T-helper 2 cell treated with Interferon-gamma antibody and Interleukin-4, amounts not matched to agents 5 μg/mL and 100 μg/mL, for 36 hours (primary cell): Measurements from ENCODE around the gene SVOPL.

Experiments used
- DNase-seq: peaks from one replicate; pipeline ENCODE4 v3.0.0; 2021; ENCODE audit warnings: low spot score
- H3K27ac Mint-ChIP-seq: one replicate; pipeline ENCODE4 v1.8.0; 2021; ENCODE audit warnings: mild to moderate bottlenecking, mixed read lengths
- H3K27me3 Mint-ChIP-seq: one replicate; pipeline ENCODE4 v1.8.0; 2021; ENCODE audit warnings: low read depth, mixed read lengths
- H3K36me3 Mint-ChIP-seq: one replicate; pipeline ENCODE4 v1.8.0; 2021; ENCODE audit warnings: low read depth, mixed read lengths
- H3K4me1 Mint-ChIP-seq: one replicate; pipeline ENCODE4 v1.8.0; 2021; ENCODE audit warnings: low read depth, mixed read lengths
- H3K4me3 Mint-ChIP-seq: one replicate; pipeline ENCODE4 v1.8.0; 2022; ENCODE audit warnings: mild to moderate bottlenecking, moderate library complexity, mixed read lengths
- H3K9me3 Mint-ChIP-seq: one replicate; pipeline ENCODE4 v1.8.0; 2021; ENCODE audit warnings: mixed read lengths

SVOPL gene

GRCh38 chr7:138595454-138595853, 105.7 kb downstream of the SVOPL start:
- no peaks in the 10 kb centered on the region for H3K9me3 Mint-ChIP-seq
- H3K36me3 Mint-ChIP-seq: no peaks in the 10 kb centered on the region
- peaks cover 2% of the 10 kb centered on the region for H3K4me1 Mint-ChIP-seq
- no peak overlapping the region for H3K4me3 Mint-ChIP-seq
- H3K27ac Mint-ChIP-seq: no peak overlapping the region
- DNase-seq: no peak
- H3K27me3 Mint-ChIP-seq: no peaks in the 10 kb centered on the region

DNA sequence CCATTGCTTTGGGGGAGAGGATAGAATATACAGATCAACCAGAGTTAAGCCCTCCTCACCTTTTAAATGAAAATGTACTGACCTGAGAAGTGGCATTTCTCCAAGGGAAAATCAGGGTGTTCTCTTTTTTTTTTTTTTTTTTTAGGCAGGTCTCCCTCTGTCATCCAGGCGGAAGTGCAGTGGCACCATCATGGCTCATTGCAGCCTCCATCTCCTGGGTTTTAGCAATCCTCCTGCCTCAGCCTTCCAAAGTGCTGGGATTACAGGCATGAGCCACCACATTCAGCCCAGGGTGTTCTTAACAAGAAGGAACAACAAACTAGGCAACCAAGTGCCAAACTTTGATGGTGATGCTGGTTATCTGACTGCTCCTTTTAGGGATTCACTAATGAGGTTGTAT, 111.0 kb downstream of the SVOPL start:
- no peaks in the 10 kb centered on the region for H3K9me3 Mint-ChIP-seq
- H3K4me1 Mint-ChIP-seq: peaks cover 2% of the 10 kb centered on the region
- no peaks in the 10 kb centered on the region for H3K27me3 Mint-ChIP-seq

GRCh38 chr7:138588986-138589385, 112.2 kb downstream of the SVOPL start:
- no peak for DNase-seq
- no peaks in the 10 kb centered on the region for H3K9me3 Mint-ChIP-seq
- H3K4me3 Mint-ChIP-seq: no peak overlapping the region
- H3K27me3 Mint-ChIP-seq: no peaks in the 10 kb centered on the region
- no peak overlapping the region for H3K27ac Mint-ChIP-seq
- H3K36me3 Mint-ChIP-seq: peaks cover 27% of the 10 kb centered on the region
- H3K4me1 Mint-ChIP-seq: no peaks in the 10 kb centered on the region

More for the DNA sequence above, 111.0 kb downstream of the SVOPL start:
- DNase-seq: no peak
- no peak overlapping the region for H3K4me3 Mint-ChIP-seq
- H3K36me3 Mint-ChIP-seq: peaks cover 18% of the 10 kb centered on the region
- H3K27ac Mint-ChIP-seq: no peak overlapping the region

DNA sequence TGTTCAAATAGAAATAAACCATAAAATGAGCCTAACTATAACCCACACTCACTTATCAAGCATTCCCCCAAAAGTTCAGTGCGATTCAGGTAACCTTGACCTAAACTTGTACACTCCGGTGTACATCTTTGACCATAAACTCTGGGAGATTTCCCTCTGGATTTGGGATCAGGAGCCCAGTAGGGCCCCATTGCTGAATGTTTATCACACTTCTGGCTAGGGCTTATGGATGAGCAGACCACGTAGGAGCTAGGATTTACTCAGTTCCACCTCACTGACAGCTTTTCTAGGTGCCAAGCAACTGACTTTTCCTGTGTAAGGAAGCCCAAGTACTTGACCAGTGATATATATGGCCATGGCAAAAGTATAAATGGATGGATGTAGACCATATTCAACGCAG, 113.7 kb downstream of the SVOPL start:
- H3K27me3 Mint-ChIP-seq: no peaks in the 10 kb centered on the region
- H3K27ac Mint-ChIP-seq: no peak overlapping the region
- H3K36me3 Mint-ChIP-seq: peaks cover 36% of the 10 kb centered on the region

DNA sequence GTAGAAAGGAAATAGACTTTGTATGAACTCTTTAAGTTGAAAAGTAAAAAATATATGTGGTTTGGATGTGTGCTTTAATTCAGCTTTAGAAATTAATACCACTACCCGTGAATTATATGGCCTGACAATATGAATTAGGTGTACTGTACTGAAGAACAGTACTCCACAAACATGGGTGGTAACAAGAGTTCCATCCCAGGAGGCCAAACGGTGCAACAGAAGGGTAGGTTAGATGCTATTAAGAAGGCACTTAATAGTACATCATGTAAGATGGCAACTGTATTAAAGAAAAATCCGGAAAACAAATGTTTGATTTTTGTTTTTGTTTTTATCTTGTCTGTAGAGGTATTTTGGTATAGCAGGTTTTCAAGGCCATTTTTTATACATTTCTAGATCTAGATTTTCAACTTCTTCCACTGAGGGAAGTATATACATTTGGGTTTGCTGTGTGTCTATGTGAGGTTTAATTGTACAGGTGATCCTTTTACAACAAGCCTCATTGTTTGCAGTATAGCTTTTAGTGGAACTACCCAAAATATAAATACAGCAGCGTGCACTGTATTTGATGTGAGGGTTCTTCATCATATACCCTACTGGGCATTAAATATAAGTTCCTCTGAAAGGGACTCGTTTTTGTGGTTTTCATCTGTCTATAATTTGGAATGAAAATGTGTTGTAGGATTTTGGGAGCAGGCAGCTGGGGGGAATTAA, 115.7 kb downstream of the SVOPL start:
- Mint-ChIP-seq H3K27ac (no peak overlapping the region), H3K27me3 (no peaks in the 10 kb centered on the region), H3K4me3 (no peak overlapping the region), H3K36me3 (peaks cover 49% of the 10 kb centered on the region), H3K4me1 (no peaks in the 10 kb centered on the region), H3K9me3 (no peaks in the 10 kb centered on the region)
- DNase-seq: no peak

More for the DNA sequence above, 113.7 kb downstream of the SVOPL start:
- Mint-ChIP-seq H3K4me1 (no peaks in the 10 kb centered on the region), H3K4me3 (no peak overlapping the region), H3K9me3 (no peaks in the 10 kb centered on the region)
- no peak for DNase-seq

DNA sequence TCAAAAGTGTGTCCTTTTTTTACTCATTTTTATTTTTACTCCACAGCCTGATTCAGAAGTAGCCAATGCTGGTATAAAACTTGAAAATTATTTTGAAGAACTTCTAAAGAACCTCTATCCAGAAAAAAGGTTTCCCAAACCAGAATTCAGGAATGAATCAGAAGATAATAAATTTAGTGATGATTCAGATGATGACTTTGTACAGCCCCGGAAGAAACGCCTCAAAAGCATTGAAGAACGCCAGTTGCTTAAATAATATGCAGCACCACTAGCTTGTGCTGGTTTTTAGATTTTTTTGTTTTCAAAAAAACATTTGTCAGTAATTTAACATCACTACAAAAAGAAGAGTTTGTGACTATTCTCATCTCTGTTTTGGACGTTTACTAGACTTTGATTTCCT, 116.5 kb downstream of the SVOPL start:
- H3K9me3 Mint-ChIP-seq: no peaks in the 10 kb centered on the region
- peaks cover 56% of the 10 kb centered on the region for H3K36me3 Mint-ChIP-seq
- no peak overlapping the region for H3K27ac Mint-ChIP-seq
- no peak for DNase-seq
- H3K27me3 Mint-ChIP-seq: no peaks in the 10 kb centered on the region
- no peak overlapping the region for H3K4me3 Mint-ChIP-seq
- H3K4me1 Mint-ChIP-seq: no peaks in the 10 kb centered on the region

DNA sequence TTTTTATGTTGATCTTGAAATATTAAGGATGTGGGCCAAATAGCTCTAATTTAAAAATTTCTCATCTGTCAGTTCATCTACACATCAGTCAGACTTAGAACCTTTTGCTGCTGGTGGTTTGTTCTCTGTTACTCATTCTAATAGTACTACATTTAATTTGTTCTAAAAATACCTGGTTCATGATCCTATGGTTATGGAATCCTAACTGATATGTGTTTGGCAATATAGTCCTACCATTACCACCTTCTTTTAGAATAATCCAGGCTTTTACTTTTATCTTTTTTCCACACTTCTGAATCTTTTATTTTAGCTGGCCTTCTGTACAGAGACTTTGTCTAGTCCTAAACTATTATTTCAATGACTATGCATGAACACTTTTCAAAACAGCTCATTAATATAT, 116.9 kb downstream of the SVOPL start:
- H3K4me1 Mint-ChIP-seq: no peaks in the 10 kb centered on the region
- H3K36me3 Mint-ChIP-seq: peaks cover 60% of the 10 kb centered on the region
- no peak overlapping the region for H3K4me3 Mint-ChIP-seq
- H3K9me3 Mint-ChIP-seq: no peaks in the 10 kb centered on the region
- DNase-seq: no peak
- H3K27me3 Mint-ChIP-seq: no peaks in the 10 kb centered on the region
- H3K27ac Mint-ChIP-seq: no peak overlapping the region

DNA sequence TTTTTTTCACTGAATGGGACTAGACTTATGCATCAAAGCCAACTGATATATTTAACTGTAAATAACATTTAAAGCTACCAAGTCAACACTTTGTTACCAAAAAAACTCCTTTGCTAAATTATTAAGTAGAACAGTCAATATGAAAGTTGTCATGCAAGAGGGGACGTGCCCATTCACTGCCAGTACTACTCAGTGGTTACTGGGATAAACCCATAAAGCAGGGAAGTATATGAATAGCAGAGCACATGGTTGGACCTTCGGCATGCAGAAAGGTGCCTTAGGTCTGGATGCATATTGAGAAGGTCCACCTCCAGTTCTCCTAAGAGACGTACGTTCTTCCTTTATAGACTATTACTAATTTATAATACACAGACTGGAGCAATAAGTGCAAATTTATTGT, 120.1 kb downstream of the SVOPL start:
- Mint-ChIP-seq H3K27ac (no peak overlapping the region), H3K9me3 (no peaks in the 10 kb centered on the region), H3K4me3 (no peak overlapping the region), H3K4me1 (no peaks in the 10 kb centered on the region), H3K27me3 (no peaks in the 10 kb centered on the region), H3K36me3 (peaks cover 70% of the 10 kb centered on the region)
- no peak for DNase-seq

- H3K4me3 Mint-ChIP-seq: no peak overlapping the region
- H3K27ac Mint-ChIP-seq: no peak overlapping the region
- H3K36me3 Mint-ChIP-seq: peaks cover 66% of the 10 kb centered on the region
- no peaks in the 10 kb centered on the region for H3K9me3 Mint-ChIP-seq
- H3K27me3 Mint-ChIP-seq: no peaks in the 10 kb centered on the region
- H3K4me1 Mint-ChIP-seq: peaks cover 4% of the 10 kb centered on the region
- DNase-seq: no peak
These were observed 121.5 kb downstream of the SVOPL start for GRCh38 chr7:138579671-138580070.

DNA sequence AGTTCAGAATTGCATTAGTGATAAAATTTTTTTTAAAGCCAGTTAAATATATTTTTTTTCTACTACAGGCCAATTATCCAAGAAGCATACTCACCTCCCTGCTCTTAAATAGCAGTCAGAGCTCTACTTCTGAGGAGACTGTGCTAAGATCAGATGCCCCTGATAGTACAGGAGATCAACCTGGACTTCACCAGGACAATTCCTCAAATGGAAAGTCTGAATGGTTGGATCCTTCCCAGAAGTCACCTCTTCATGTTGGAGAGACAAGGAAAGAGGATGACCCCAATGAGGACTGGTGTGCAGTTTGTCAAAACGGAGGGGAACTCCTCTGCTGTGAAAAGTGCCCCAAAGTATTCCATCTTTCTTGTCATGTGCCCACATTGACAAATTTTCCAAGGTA, 122.0 kb downstream of the SVOPL start:
- no peaks in the 10 kb centered on the region for H3K9me3 Mint-ChIP-seq
- H3K27me3 Mint-ChIP-seq: no peaks in the 10 kb centered on the region
- DNase-seq: no peak
- H3K27ac Mint-ChIP-seq: no peak overlapping the region
- peaks cover 4% of the 10 kb centered on the region for H3K4me1 Mint-ChIP-seq
- no peak overlapping the region for H3K4me3 Mint-ChIP-seq
- H3K36me3 Mint-ChIP-seq: peaks cover 64% of the 10 kb centered on the region

GRCh38 chr7:138575897-138576428, 125.2 kb downstream of the SVOPL start:
- H3K9me3 Mint-ChIP-seq: no peaks in the 10 kb centered on the region
- H3K36me3 Mint-ChIP-seq: peaks cover 59% of the 10 kb centered on the region
- DNase-seq: no peak
- peaks cover 4% of the 10 kb centered on the region for H3K4me1 Mint-ChIP-seq
- no peak overlapping the region for H3K27ac Mint-ChIP-seq
- H3K27me3 Mint-ChIP-seq: no peaks in the 10 kb centered on the region
- no peak overlapping the region for H3K4me3 Mint-ChIP-seq

DNA sequence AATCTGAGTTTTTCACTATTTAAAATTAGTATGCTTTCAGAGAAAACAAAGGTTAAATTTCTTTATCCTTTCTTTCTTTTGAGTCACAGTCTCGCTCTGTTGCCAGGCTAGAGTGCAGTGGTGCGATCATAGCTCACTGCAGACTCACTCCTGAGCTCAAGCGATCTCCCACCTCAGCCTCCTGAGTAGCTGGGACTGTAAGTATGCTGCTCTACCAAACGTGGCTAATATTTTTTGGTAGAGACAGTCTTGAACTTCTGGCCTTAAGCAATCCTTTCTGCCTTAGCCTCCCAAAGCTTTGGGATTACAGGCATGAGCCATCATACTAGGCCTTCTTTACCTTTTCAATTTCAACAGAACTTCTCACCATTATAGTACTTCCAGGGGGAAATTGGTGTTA, 127.4 kb downstream of the SVOPL start:
- Mint-ChIP-seq H3K9me3 (no peaks in the 10 kb centered on the region), H3K36me3 (peaks cover 58% of the 10 kb centered on the region), H3K27me3 (no peaks in the 10 kb centered on the region), H3K4me3 (no peak overlapping the region), H3K4me1 (peaks cover 4% of the 10 kb centered on the region), H3K27ac (no peak overlapping the region)
- no peak for DNase-seq

DNA sequence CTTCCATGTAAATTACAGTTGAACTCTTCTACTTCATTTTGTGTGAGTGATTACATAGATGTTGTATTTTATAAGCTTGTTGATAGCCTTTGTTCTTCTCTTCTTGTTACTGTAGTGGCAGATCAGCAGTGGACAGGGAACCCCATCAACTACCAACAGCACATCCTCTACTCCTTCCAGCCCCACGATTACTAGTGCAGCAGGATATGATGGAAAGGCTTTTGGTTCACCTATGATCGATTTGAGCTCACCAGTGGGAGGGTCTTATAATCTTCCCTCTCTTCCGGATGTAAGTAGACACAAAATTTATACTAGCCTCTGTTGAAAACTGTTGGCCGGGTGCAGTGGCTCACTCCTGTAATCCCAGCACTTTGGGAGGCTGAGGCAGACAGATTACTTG, 130.4 kb downstream of the SVOPL start:
- peaks cover 3% of the 10 kb centered on the region for H3K4me1 Mint-ChIP-seq
- H3K27ac Mint-ChIP-seq: no peak overlapping the region
- H3K9me3 Mint-ChIP-seq: peaks cover 9% of the 10 kb centered on the region
- no peak for DNase-seq
- H3K27me3 Mint-ChIP-seq: no peaks in the 10 kb centered on the region
- peaks cover 59% of the 10 kb centered on the region for H3K36me3 Mint-ChIP-seq
- no peak overlapping the region for H3K4me3 Mint-ChIP-seq

DNA sequence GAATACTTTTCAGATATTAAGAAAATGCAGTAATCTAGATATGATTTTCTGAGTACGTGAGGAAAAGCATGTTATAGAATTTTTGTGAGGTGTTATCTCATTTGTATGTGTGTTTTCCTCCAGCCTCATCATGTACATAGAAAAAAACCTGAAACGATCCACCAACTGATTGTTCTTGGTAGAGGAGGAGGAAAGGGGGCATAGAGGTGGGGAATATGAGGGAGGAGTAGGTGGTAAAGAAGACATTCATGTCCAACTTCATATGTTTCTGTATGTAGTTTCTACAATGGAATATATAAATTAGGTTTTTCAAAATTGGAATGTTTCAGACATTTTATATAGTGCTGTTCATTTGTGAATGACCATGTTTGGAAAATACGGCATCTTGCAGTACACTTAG, 131.7 kb downstream of the SVOPL start:
- Mint-ChIP-seq H3K27ac (no peak overlapping the region), H3K36me3 (peaks cover 69% of the 10 kb centered on the region), H3K4me1 (no peaks in the 10 kb centered on the region), H3K9me3 (peaks cover 22% of the 10 kb centered on the region), H3K27me3 (no peaks in the 10 kb centered on the region), H3K4me3 (no peak overlapping the region)
- DNase-seq: no peak

DNA sequence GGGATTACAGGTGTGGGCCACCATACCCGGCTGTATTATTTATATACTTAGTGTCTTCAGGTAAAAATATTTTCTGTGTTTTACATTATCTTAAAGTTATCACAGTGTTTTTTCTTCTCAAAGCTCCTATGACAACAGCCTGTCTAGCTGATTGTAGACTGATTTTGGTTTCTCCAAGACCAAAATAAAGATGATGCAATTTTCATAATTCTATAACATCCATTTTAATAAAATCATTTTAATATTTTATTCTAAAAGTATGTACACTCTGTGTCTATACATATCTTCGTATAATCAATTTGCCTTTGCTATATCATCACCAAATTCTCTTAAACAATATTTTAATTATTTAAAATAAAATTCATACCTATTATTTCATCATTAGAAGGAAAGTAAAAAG, 132.5 kb downstream of the SVOPL start:
- H3K4me1 Mint-ChIP-seq: no peaks in the 10 kb centered on the region
- peaks cover 30% of the 10 kb centered on the region for H3K9me3 Mint-ChIP-seq
- DNase-seq: no peak

More for the DNA sequence above, 132.5 kb downstream of the SVOPL start:
- H3K4me3 Mint-ChIP-seq: no peak overlapping the region
- H3K27ac Mint-ChIP-seq: no peak overlapping the region
- H3K36me3 Mint-ChIP-seq: peaks cover 69% of the 10 kb centered on the region
- H3K27me3 Mint-ChIP-seq: no peaks in the 10 kb centered on the region
